H1 (cell line): Measurements from ENCODE around the gene SUPT7L.

ENCODE experiments used
- CBX8 ChIP-seq: fragments of 300-800, 300-1000 bp; sonication (generic); IDR thresholded peaks from 2 replicates; pipeline ENCODE4 v1.7.1; 2016; ENCODE audit warnings: low read depth, low read length, borderline replicate concordance
- CHD2 ChIP-seq: IDR thresholded peaks from 2 replicates; pipeline ENCODE4 v1.6.1; 2012; ENCODE audit warnings: low read length, improper control_type of control experiment
- EZH2 ChIP-seq: fragments of 200-600 bp; sonication (generic); IDR thresholded peaks from 2 replicates; pipeline ENCODE4 v1.7.1; 2012; ENCODE audit warnings: low read depth, mild to moderate bottlenecking, moderate library complexity, low read length, inconsistent platforms; ENCODE audit not compliant: severe bottlenecking
- GABPA ChIP-seq: IDR thresholded peaks from 2 replicates; pipeline ENCODE4 v1.6.1; 2011; ENCODE audit warnings: mild to moderate bottlenecking, low read length, moderate library complexity, borderline replicate concordance; ENCODE audit not compliant: insufficient read depth
- JUN ChIP-seq: IDR thresholded peaks from 2 replicates; pipeline ENCODE4 v1.6.1; 2011; ENCODE audit warnings: low read depth, mild to moderate bottlenecking, improper control_type of control experiment, low read length
- MAFK ChIP-seq: IDR thresholded peaks from 2 replicates; pipeline ENCODE4 v1.6.1; 2012; ENCODE audit warnings: low read depth, mild to moderate bottlenecking, improper control_type of control experiment, low read length
- NANOG ChIP-seq: IDR thresholded peaks from 2 replicates; pipeline ENCODE4 v1.6.1; 2011; ENCODE audit warnings: low read length, low read depth, mild to moderate bottlenecking, inconsistent platforms; ENCODE audit not compliant: insufficient read depth, poor library complexity, severe bottlenecking
- POLR2A ChIP-seq, 2 experiments: IDR thresholded peaks; 1 replicate in 1 of 2; 2 replicates in 1 of 2; pipeline ENCODE4 v1.6.1; 2011; ENCODE audit warnings: low read depth in 2 of 2, low read length in 2 of 2, mild to moderate bottlenecking in 2 of 2; ENCODE audit errors: control extremely low read depth in 1 of 2
- SIN3A ChIP-seq, 2 experiments: IDR thresholded peaks in 1 of 2; conservative IDR thresholded peaks in 1 of 2; 2 replicates each; pipeline ENCODE4 v1.6.1; 2011 to 2012; ENCODE audit warnings: low read length in 2 of 2, improper control_type of control experiment in 1 of 2, low read depth in 1 of 2, mild to moderate bottlenecking in 1 of 2
- SP4 ChIP-seq: IDR thresholded peaks from 2 replicates; pipeline ENCODE4 v1.6.1; 2012; ENCODE audit warnings: low read length, inconsistent platforms
- TAF7 ChIP-seq: optimal IDR thresholded peaks from 2 replicates; pipeline ENCODE3; 2011; ENCODE audit warnings: low read depth, mild to moderate bottlenecking, inconsistent platforms, low read length, moderate library complexity, borderline replicate concordance
- YY1 ChIP-seq: IDR thresholded peaks from 2 replicates; pipeline ENCODE4 v1.6.1; 2011; ENCODE audit warnings: low read depth, mild to moderate bottlenecking, low read length
- TF ChIP-seq, protein P1 (sequence below), 3 experiments: IDR thresholded peaks; 1 replicate in 2 of 3; 2 replicates in 1 of 3; pipeline versions ENCODE4 v1.5.1 to v1.6.1; 2011; ENCODE audit warnings: low read length in 3 of 3, mild to moderate bottlenecking in 3 of 3, inconsistent platforms in 2 of 3, low read depth in 1 of 3, moderate library complexity in 1 of 3; ENCODE audit not compliant: insufficient read depth in 1 of 3; ENCODE audit errors: control extremely low read depth in 1 of 3

- TF ChIP-seq, protein P1, sequence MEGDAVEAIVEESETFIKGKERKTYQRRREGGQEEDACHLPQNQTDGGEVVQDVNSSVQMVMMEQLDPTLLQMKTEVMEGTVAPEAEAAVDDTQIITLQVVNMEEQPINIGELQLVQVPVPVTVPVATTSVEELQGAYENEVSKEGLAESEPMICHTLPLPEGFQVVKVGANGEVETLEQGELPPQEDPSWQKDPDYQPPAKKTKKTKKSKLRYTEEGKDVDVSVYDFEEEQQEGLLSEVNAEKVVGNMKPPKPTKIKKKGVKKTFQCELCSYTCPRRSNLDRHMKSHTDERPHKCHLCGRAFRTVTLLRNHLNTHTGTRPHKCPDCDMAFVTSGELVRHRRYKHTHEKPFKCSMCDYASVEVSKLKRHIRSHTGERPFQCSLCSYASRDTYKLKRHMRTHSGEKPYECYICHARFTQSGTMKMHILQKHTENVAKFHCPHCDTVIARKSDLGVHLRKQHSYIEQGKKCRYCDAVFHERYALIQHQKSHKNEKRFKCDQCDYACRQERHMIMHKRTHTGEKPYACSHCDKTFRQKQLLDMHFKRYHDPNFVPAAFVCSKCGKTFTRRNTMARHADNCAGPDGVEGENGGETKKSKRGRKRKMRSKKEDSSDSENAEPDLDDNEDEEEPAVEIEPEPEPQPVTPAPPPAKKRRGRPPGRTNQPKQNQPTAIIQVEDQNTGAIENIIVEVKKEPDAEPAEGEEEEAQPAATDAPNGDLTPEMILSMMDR (IDR thresholded peaks at IDR 0.05; ENCODE audit: control extremely low read depth in 1 of 3, insufficient read depth in 1 of 3, low read depth in 1 of 3, low read length in 3 of 3) = no peak
- TF ChIP-seq JUN = no peak
- TF ChIP-seq MAFK = no peak
- no peak for TF ChIP-seq GABPA
- TF ChIP-seq CBX8 = no peak
- no peak for TF ChIP-seq SIN3A (conservative IDR thresholded peaks at IDR 0.05 in 1 of 2, IDR thresholded peaks at IDR 0.05 in 1 of 2; ENCODE audit: low read depth in 1 of 2, low read length in 2 of 2)
- TF ChIP-seq POLR2A (IDR thresholded peaks at IDR 0.05; ENCODE audit: control extremely low read depth in 1 of 2, low read depth in 2 of 2, low read length in 2 of 2) = no peak
- TF ChIP-seq EZH2 = no peak
- no peak for TF ChIP-seq TAF7
- no peak for TF ChIP-seq CHD2
- no peak for TF ChIP-seq NANOG
- no peak for TF ChIP-seq SP4
- no peak for TF ChIP-seq YY1
These were observed 38.9 kb upstream of the SUPT7L start for GRCh38 chr2:27702302-27702701.
